ENCODE measurements around the gene LOXL1. TPM values are rescaled to one million over a fixed set of nuclear protein-coding genes. Genes with fewer than 3 reads are reported as not detected.
A peak's percentile ranks its signal among the peaks of the same experiment; 100 is the strongest.

The LOXL1 gene
- total RNA-seq, 1 donor from 2014 or later = 11.1 TPM

- H3K27me3 ChIP-seq = no peaks in the 10 kb centered on the region
- no peaks in the 10 kb centered on the region for H3K9me3 ChIP-seq
- ATAC-seq (peak; percentile 92), DNase-seq (peak; percentile 97)
- H3K27ac ChIP-seq = peak within 1 kb of the TSS; percentile 80
- intact Hi-C loops (cut with DNase I) = no loop called here
- peak; percentile 93 for TF ChIP-seq CTCF (IDR thresholded peaks at IDR 0.05)
- H3K36me3 ChIP-seq = no peaks in the 10 kb centered on the region
- peak within 1 kb of the TSS; percentile 91 for H3K4me3 ChIP-seq
- H3K4me1 ChIP-seq = peaks cover 63% of the 10 kb centered on the region
Observed at GRCh38 chr15:73991726-73992593, 65.7 kb downstream of the LOXL1 start, which contains the start of gene STOML1. Gene STOML1, minus strand, starts transcription at chr15:73992295. Its CDS starts 72 bp downstream, at chr15:73992223.

GRCh38 chr15:73992594-73992898 is 66.3 kb downstream of the LOXL1 start:
- no peak for TF ChIP-seq CTCF (IDR thresholded peaks at IDR 0.05)
- no peak for ATAC-seq
- Histone ChIP-seq H3K4me3 (no peak overlapping the region), H3K27ac (no peak overlapping the region), H3K27me3 (no peaks in the 10 kb centered on the region), H3K9me3 (no peaks in the 10 kb centered on the region), H3K4me1 (peaks cover 62% of the 10 kb centered on the region), H3K36me3 (no peaks in the 10 kb centered on the region)
- intact Hi-C loops (cut with DNase I) = no loop called here
- no peak for DNase-seq

- no peak for TF ChIP-seq CTCF (IDR thresholded peaks at IDR 0.05)
- no peaks in the 10 kb centered on the region for H3K27me3 ChIP-seq
- H3K36me3 ChIP-seq = peaks cover 7% of the 10 kb centered on the region
- no peak for ATAC-seq
- H3K4me1 ChIP-seq = peaks cover 70% of the 10 kb centered on the region
- DNase-seq = no peak
- H3K4me3 ChIP-seq = peak overlapping the region; percentile 62
- no peaks in the 10 kb centered on the region for H3K9me3 ChIP-seq
- intact Hi-C loops (cut with DNase I) = no loop called here
- H3K27ac ChIP-seq = peak overlapping the region; percentile 78
Observed at GRCh38 chr15:73993211-73993994, 67.1 kb downstream of the LOXL1 start.

- DNase-seq (peak; percentile 98), ATAC-seq (peak; percentile 89)
- Histone ChIP-seq H3K27me3 (no peaks in the 10 kb centered on the region), H3K4me1 (peaks cover 72% of the 10 kb centered on the region), H3K27ac (peak within 1 kb of the TSS; percentile 85), H3K9me3 (no peaks in the 10 kb centered on the region), H3K36me3 (peaks cover 17% of the 10 kb centered on the region), H3K4me3 (peak within 1 kb of the TSS; percentile 62)
- intact Hi-C loops (cut with DNase I) = no loop called here
- TF ChIP-seq CTCF (IDR thresholded peaks at IDR 0.05) = no peak
Observed at GRCh38 chr15:73994413-73994883, 68.2 kb downstream of the LOXL1 start, which contains the start of gene PML. Gene PML, plus strand, starts transcription at chr15:73994716. Its CDS starts 97 bp downstream, at chr15:73994813.

- no peak for TF ChIP-seq CTCF (IDR thresholded peaks at IDR 0.05)
- peak; percentile 77 for DNase-seq
- H3K4me1 ChIP-seq = peaks cover 70% of the 10 kb centered on the region
- H3K27ac ChIP-seq = peak overlapping the region; percentile 85
- H3K36me3 ChIP-seq = peaks cover 23% of the 10 kb centered on the region
- ATAC-seq = peak; percentile 2
- H3K27me3 ChIP-seq = no peaks in the 10 kb centered on the region
- intact Hi-C loops (cut with DNase I) = no loop called here
- H3K9me3 ChIP-seq = no peaks in the 10 kb centered on the region
- peak overlapping the region; percentile 62 for H3K4me3 ChIP-seq
Observed at GRCh38 chr15:73994912-73995622, 68.8 kb downstream of the LOXL1 start.

All from upper lobe of right lung (tissue), 1 donor.